NCI-H187 treated with DMSO at 0.1 percent for 48 hours (cell line): Measurements from ENCODE around the gene CEP152.

Experiments
- DNase-seq: peaks from one replicate; lab custom pipeline; 2025; lab: John Stamatoyannopoulos, UW

Gene CEP152

GRCh38 chr15:48765022-48765421 is 45.8 kb downstream of the CEP152 start:
- no peak for DNase-seq

GRCh38 chr15:48761393-48762158 is 49.3 kb downstream of the CEP152 start:
- no peak for DNase-seq

GRCh38 chr15:48759921-48760320 is 50.9 kb downstream of the CEP152 start:
- DNase-seq, result peak; percentile 6

GRCh38 chr15:48757661-48758060 is 53.2 kb downstream of the CEP152 start:
- DNase-seq, result no peak

GRCh38 chr15:48754011-48754410 is 56.9 kb downstream of the CEP152 start:
- no peak for DNase-seq

- no peak for DNase-seq
These were observed 59.3 kb downstream of the CEP152 start for GRCh38 chr15:48751595-48751994.

- DNase-seq, result no peak
These were observed 62.3 kb downstream of the CEP152 start for GRCh38 chr15:48748535-48748934.

- DNase-seq, result no peak
These were observed 77.3 kb downstream of the CEP152 start for GRCh38 chr15:48733615-48734014.

- no peak for DNase-seq
These were observed 80.4 kb downstream of the CEP152 start for GRCh38 chr15:48730506-48730905.

GRCh38 chr15:48723969-48724368 is 86.9 kb downstream of the CEP152 start:
- no peak for DNase-seq

GRCh38 chr15:48722764-48723661 is 87.9 kb downstream of the CEP152 start:
- DNase-seq, result no peak

- DNase-seq, result no peak
These were observed 89.6 kb downstream of the CEP152 start for GRCh38 chr15:48721061-48721810.

- DNase-seq, result no peak
These were observed 90.2 kb downstream of the CEP152 start for GRCh38 chr15:48720646-48721045.

- DNase-seq, result no peak
These were observed 91.2 kb downstream of the CEP152 start for GRCh38 chr15:48719668-48720067.

- no peak for DNase-seq
These were observed 92.2 kb downstream of the CEP152 start for GRCh38 chr15:48718646-48719045.

GRCh38 chr15:48717458-48717857 is 93.4 kb downstream of the CEP152 start:
- DNase-seq, result no peak

- DNase-seq, result no peak
These were observed 98.3 kb downstream of the CEP152 start for GRCh38 chr15:48712546-48712945.

- DNase-seq, result no peak
These were observed 99.8 kb downstream of the CEP152 start for GRCh38 chr15:48710952-48711495.

GRCh38 chr15:48708641-48709040 is 102.2 kb downstream of the CEP152 start:
- no peak for DNase-seq

GRCh38 chr15:48705381-48705780 is 105.5 kb downstream of the CEP152 start:
- DNase-seq, result no peak

GRCh38 chr15:48703544-48703943 is 107.3 kb downstream of the CEP152 start:
- no peak for DNase-seq

GRCh38 chr15:48702569-48703236 is 108.2 kb downstream of the CEP152 start:
- DNase-seq, result no peak
